Ascending aorta (tissue), 2 donors: ENCODE results near the gene ZFX. TPM values are rescaled to one million over a fixed set of nuclear protein-coding genes. Genes with fewer than 3 reads are reported as not detected.

Experiments used
- DNase-seq, 2 donors: peaks; one replicate each; pipeline ENCODE4 v3.0.0-alpha.2; 2019; ENCODE audit warnings: low spot score in 2 of 2
- H3K27ac ChIP-seq, 2 donors: fragments of 200-600 bp; sonication (generic); one replicate each; pipeline ENCODE4 v1.5.1; 2016 to 2017; ENCODE audit warnings: mild to moderate bottlenecking in 1 of 2
- H3K27me3 ChIP-seq: fragments of 200-600 bp; sonication (generic); one replicate; pipeline ENCODE4 v1.5.1; 2017
- H3K36me3 ChIP-seq, 2 donors: fragments of 200-600 bp; sonication (generic); one replicate each; pipeline ENCODE4 v1.5.1; 2016
- H3K4me1 ChIP-seq, 2 donors: fragments of 200-600 bp; sonication (generic); one replicate each; pipeline ENCODE4 v1.5.1; 2016 to 2017; ENCODE audit warnings: mild to moderate bottlenecking in 1 of 2
- H3K4me3 ChIP-seq, 2 donors: fragments of 200-600 bp; sonication (generic); one replicate each; pipeline ENCODE4 v1.5.1; 2016 to 2017; ENCODE audit warnings: mild to moderate bottlenecking in 1 of 2
- H3K9me3 ChIP-seq, 2 donors: fragments of 200-600 bp; sonication (generic); one replicate each; pipeline ENCODE4 v1.5.1; 2016
- intact Hi-C: fragments of 100-400 bp; cut with DNase I; formaldehyde crosslinking; loops from one replicate; pipeline ENCODE4 v1.15.1; 2023
- total RNA-seq: library from RNA; depleted of rRNA; stranded (reverse); fragments of >200 nt; gene quantifications from one replicate; pipeline ENCODE4 v1.1.0, GENCODE V29; 2016
- TF ChIP-seq, protein P1 (sequence below), 3 experiments: fragments of 200-600 bp in 2 of 3; fragments of 450-650 bp in 1 of 3; sonication (generic) in 2 of 3; IDR thresholded peaks; one replicate each; pipeline ENCODE4 v1.5.1; 2016 to 2019; ENCODE audit warnings: antibody characterized with exemption in 3 of 3, mild to moderate bottlenecking in 1 of 3, moderate library complexity in 1 of 3

ZFX gene
- total RNA-seq, 1 donor from 2014 or later, result 23.4 TPM

DNA sequence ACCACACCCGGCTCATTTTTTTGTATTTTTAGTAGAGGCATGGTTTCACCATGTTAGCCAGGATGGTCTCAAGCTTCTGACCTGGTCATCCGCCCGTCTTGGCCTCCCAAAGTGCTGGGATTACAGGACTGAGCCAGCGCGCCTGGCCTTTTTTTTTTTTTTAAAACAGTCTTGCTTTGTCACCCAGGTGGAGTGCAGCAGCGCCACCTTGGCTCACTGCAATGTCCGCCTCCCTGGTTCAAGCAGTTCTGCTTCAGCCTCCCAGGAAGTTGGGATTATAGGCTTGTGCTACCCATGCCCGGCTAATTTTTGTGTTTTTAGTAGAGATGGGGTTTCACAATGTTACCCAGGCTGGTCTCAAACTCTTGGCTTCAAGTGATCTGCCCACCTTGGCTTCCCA lies 28.9 kb downstream of the ZFX start:
- H3K9me3 ChIP-seq, result no peaks in the 10 kb centered on the region
- no peak overlapping the region for H3K27ac ChIP-seq
- peaks cover 47 to 75% of the 10 kb centered on the region in 2 donors for H3K36me3 ChIP-seq
- H3K4me1 ChIP-seq, result peaks cover 0 to under 1% of the 10 kb centered on the region in 2 donors
- TF ChIP-seq, protein P1, sequence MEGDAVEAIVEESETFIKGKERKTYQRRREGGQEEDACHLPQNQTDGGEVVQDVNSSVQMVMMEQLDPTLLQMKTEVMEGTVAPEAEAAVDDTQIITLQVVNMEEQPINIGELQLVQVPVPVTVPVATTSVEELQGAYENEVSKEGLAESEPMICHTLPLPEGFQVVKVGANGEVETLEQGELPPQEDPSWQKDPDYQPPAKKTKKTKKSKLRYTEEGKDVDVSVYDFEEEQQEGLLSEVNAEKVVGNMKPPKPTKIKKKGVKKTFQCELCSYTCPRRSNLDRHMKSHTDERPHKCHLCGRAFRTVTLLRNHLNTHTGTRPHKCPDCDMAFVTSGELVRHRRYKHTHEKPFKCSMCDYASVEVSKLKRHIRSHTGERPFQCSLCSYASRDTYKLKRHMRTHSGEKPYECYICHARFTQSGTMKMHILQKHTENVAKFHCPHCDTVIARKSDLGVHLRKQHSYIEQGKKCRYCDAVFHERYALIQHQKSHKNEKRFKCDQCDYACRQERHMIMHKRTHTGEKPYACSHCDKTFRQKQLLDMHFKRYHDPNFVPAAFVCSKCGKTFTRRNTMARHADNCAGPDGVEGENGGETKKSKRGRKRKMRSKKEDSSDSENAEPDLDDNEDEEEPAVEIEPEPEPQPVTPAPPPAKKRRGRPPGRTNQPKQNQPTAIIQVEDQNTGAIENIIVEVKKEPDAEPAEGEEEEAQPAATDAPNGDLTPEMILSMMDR (IDR thresholded peaks at IDR 0.05), result no peak
- H3K27me3 ChIP-seq, result no peaks in the 10 kb centered on the region
- no peak overlapping the region for H3K4me3 ChIP-seq
- DNase-seq, result no peak
- intact Hi-C loops, result no loop called here

DNA sequence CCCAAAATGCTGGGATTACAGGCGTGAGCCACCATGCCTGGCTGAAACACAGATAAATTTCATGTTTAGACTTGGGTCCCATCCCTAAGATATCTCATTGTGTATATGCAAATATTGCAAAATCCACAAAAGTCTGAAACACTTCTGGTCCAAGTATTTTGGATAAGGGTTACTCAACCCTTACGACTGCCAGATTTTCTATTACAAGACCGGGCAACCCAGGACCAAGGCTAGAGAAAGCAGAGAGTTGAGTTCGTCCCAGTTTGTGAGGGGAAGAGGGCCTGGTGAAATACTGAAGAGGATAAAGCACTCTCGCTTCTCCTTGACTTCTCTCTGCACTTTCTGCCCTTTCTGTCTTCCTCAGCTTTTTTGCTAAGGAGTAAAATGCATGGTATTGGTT lies 34.5 kb downstream of the ZFX start:
- Histone ChIP-seq H3K27me3 (no peaks in the 10 kb centered on the region), H3K9me3 (no peaks in the 10 kb centered on the region), H3K4me3 (no peak overlapping the region), H3K27ac (no peak overlapping the region), H3K4me1 (no peaks in the 10 kb centered on the region), H3K36me3 (peaks cover 17 to 24% of the 10 kb centered on the region in 2 donors)
- DNase-seq, result no peak
- intact Hi-C loops, result no loop called here
- TF ChIP-seq, protein P1 (IDR thresholded peaks at IDR 0.05), result no peak

DNA sequence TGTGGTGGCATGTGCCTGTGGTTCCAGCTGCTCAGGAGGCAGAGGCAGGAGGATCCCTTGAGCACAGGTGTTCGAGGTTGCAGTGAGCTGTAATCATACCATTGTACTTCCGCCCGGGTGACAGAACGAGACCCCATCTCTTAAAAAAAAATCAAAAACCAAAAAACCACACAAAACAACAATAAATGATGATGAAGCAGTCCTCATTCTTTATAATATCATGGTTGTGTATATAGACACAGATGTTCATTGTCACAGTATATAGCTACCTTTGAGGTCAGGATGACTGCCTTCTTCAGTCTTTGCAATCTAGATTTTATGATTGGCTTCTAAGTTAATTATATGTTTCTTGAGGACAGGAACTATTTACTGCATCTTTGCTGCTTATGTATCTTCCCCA lies 37.0 kb downstream of the ZFX start:
- TF ChIP-seq, protein P1 (IDR thresholded peaks at IDR 0.05), result no peak
- H3K4me3 ChIP-seq, result no peak overlapping the region
- intact Hi-C loops, result no loop called here
- no peak overlapping the region for H3K27ac ChIP-seq
- DNase-seq, result no peak
- H3K36me3 ChIP-seq, result no peaks in the 10 kb centered on the region
- no peaks in the 10 kb centered on the region for H3K4me1 ChIP-seq
- no peaks in the 10 kb centered on the region for H3K9me3 ChIP-seq
- H3K27me3 ChIP-seq, result no peaks in the 10 kb centered on the region

DNA sequence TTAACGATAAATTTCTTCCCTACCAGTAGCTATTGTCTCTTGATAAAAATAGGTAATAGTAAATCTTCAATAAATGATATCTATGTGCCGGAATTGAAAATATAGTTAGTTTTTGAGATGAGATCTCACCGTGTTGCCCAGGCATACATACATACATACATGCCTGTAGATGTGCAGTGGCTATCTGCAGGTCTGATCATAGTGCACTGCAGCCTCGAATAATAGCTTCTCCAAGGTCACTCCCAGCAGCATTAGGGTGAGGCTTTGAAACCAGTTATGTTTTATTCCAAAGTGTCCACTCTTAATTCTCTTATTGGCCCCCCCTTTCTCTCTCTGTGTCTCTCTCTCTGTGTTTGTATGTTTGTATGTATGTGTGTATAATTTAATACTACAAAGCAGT lies 37.5 kb downstream of the ZFX start:
- Histone ChIP-seq H3K4me1 (no peaks in the 10 kb centered on the region), H3K4me3 (no peak overlapping the region), H3K36me3 (no peaks in the 10 kb centered on the region), H3K9me3 (no peaks in the 10 kb centered on the region), H3K27ac (no peak overlapping the region), H3K27me3 (no peaks in the 10 kb centered on the region)
- TF ChIP-seq, protein P1 (IDR thresholded peaks at IDR 0.05), result no peak
- DNase-seq, result no peak
- intact Hi-C loops, result no loop called here

DNA sequence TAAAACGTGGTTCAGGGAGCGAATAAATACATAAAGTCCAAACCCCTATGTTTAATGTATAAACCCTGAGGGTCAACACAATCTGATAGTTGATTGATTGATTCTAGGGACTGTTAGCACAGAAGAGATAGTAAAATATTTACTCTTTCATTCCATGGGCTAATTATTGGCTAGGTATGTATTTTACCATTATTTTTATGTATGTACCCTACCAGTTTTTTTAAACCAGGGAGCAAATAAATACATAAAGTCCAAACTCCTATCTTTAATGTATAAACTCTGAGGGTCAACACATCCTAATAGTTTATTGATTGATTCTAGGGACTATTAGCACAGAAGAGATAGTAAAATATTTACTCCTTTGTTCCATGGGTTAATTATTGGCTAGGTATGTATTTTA lies 40.0 kb downstream of the ZFX start:
- Histone ChIP-seq H3K27me3 (no peaks in the 10 kb centered on the region), H3K4me1 (no peaks in the 10 kb centered on the region), H3K36me3 (no peaks in the 10 kb centered on the region), H3K9me3 (no peaks in the 10 kb centered on the region), H3K27ac (no peak overlapping the region), H3K4me3 (no peak overlapping the region)
- no peak for DNase-seq
- intact Hi-C loops, result no loop called here
- TF ChIP-seq, protein P1 (IDR thresholded peaks at IDR 0.05), result no peak

DNA sequence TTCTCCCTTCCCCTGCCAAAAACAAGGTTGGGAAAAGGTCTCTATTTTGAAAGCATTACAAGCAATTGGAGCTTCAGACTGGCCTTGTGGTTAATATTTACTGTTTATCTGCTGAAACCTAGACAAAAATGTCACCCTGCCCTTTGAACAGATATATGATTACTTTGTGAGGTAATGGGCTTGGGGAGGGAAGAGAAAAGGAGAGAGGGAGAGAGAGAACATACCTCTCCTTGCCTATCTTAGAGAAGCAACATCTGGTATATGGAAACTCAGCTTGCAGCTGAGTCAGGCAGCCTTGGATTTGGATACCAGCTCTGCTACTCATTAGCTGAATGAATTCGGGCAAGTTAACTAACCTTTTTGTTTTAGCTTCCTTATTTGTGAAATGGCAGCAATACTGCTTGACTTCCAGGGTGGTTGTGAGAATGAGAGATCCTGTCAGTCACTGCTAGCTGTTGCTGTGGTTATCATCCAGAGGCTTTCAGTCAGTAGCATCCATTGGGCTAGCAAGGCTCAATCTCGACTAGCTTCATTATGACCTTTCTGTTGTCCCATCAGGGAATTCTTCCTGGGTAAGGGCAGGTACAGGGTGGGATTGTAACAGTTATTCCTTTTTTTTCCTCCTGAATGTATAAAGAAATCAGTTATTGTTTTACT lies 41.1 kb downstream of the ZFX start:
- TF ChIP-seq, protein P1 (IDR thresholded peaks at IDR 0.05), result no peak
- Histone ChIP-seq H3K36me3 (peaks cover 0 to 3% of the 10 kb centered on the region in 2 donors), H3K27ac (no peak overlapping the region), H3K4me3 (no peak overlapping the region), H3K4me1 (no peaks in the 10 kb centered on the region), H3K27me3 (no peaks in the 10 kb centered on the region), H3K9me3 (no peaks in the 10 kb centered on the region)
- intact Hi-C loops, result no loop called here
- DNase-seq, result no peak
